Neural progenitor cell (in vitro differentiated cells): ENCODE data around the gene RUFY4. TPM values are rescaled to one million over a fixed set of nuclear protein-coding genes. Genes with fewer than 3 reads are reported as not detected.

Experiments used
- DNase-seq: peaks from one replicate; pipeline ENCODE4 v3.0.0-alpha.2; 2016; ENCODE audit warnings: low spot score
- H2AFZ ChIP-seq: fragments of 200-600 bp; sonication (generic); replicated peaks from 2 replicates; pipeline ENCODE4 v1.6.1; 2016; ENCODE audit warnings: antibody characterized with exemption
- H3F3A ChIP-seq: fragments of 200-600 bp; sonication (generic); 2 replicates; pipeline ENCODE4 v1.6.1; 2016; ENCODE audit warnings: antibody characterized with exemption, low read depth
- H3K27ac ChIP-seq: fragments of 200-600 bp; sonication (generic); 2 replicates; pipeline ENCODE4 v1.5.1; 2016; ENCODE audit warnings: mild to moderate bottlenecking
- H3K27me3 ChIP-seq: fragments of 200-600 bp; sonication (generic); 2 replicates; pipeline ENCODE4 v1.6.1; 2016; ENCODE audit warnings: mild to moderate bottlenecking, moderate library complexity
- H3K36me3 ChIP-seq: fragments of 200-600 bp; sonication (generic); 2 replicates; pipeline ENCODE4 v1.5.1; 2016
- H3K4me1 ChIP-seq: fragments of 200-600 bp; sonication (generic); 2 replicates; pipeline ENCODE4 v1.6.1; 2016; ENCODE audit warnings: mixed run types
- H3K4me2 ChIP-seq: fragments of 200-600 bp; sonication (generic); 2 replicates; pipeline ENCODE4 v1.6.1; 2016
- H3K4me3 ChIP-seq: fragments of 200-600 bp; sonication (generic); 2 replicates; pipeline ENCODE4 v1.5.1; 2016
- H3K79me2 ChIP-seq: fragments of 200-600 bp; sonication (generic); 2 replicates; pipeline ENCODE4 v1.6.1; 2016; ENCODE audit warnings: low read depth
- H3K9ac ChIP-seq: fragments of 200-600 bp; sonication (generic); 2 replicates; pipeline ENCODE4 v1.6.1; 2016
- H3K9me3 ChIP-seq: fragments of 200-600 bp; sonication (generic); 2 replicates; pipeline ENCODE4 v1.5.1; 2016; ENCODE audit warnings: low read depth
- H4K20me1 ChIP-seq: fragments of 200-600 bp; sonication (generic); 2 replicates; pipeline ENCODE4 v1.6.1; 2016; ENCODE audit warnings: low read depth
- H3K27ac Mint-ChIP-seq: 3 replicates; pipeline ENCODE4 v1.8.0; 2021; ENCODE audit warnings: mixed read lengths
- H3K27me3 Mint-ChIP-seq: 2 replicates; pipeline ENCODE4 v1.8.0; 2022; ENCODE audit warnings: low read depth, mild to moderate bottlenecking, inconsistent platforms, moderate library complexity, mixed read lengths; ENCODE audit not compliant: insufficient read depth
- H3K36me3 Mint-ChIP-seq: 3 replicates; pipeline ENCODE4 v1.8.0; 2021; ENCODE audit warnings: mixed read lengths
- H3K4me1 Mint-ChIP-seq: 3 replicates; pipeline ENCODE4 v1.8.0; 2021; ENCODE audit warnings: mixed read lengths
- H3K4me3 Mint-ChIP-seq: 3 replicates; pipeline ENCODE4 v1.8.0; 2021; ENCODE audit warnings: mild to moderate bottlenecking, moderate library complexity, mixed read lengths
- H3K9me3 Mint-ChIP-seq: 3 replicates; pipeline ENCODE4 v1.8.0; 2020; ENCODE audit warnings: mixed read lengths
- EZH2 ChIP-seq: fragments of 200-600 bp; sonication (generic); IDR thresholded peaks from 2 replicates; pipeline ENCODE4 v1.6.1; 2017; ENCODE audit warnings: antibody characterized with exemption, mild to moderate bottlenecking, moderate library complexity
- EZH2phosphoT487 ChIP-seq: fragments of 200-600 bp; sonication (generic); IDR thresholded peaks from 2 replicates; pipeline ENCODE4 v1.6.1; 2017; ENCODE audit warnings: antibody characterized with exemption
- total RNA-seq: library from RNA; depleted of rRNA; stranded (reverse); fragments of >200 nt; gene quantifications from 2 replicates; pipeline ENCODE4 v1.2.3, GENCODE V29; 2015; ENCODE audit warnings: low replicate concordance
- TF ChIP-seq, protein P1 (sequence below): fragments of 200-600 bp; sonication (generic); IDR thresholded peaks from 2 replicates; pipeline ENCODE4 v1.5.1; 2017; ENCODE audit warnings: antibody characterized with exemption, mild to moderate bottlenecking

Gene RUFY4
- total RNA-seq, 1 donor from 2014 or later, result not detected

GRCh38 chr2:218030409-218031195 lies 38.5 kb upstream of the RUFY4 start:
- Mint-ChIP-seq H3K36me3 (no peaks in the 10 kb centered on the region), H3K27me3 (peaks cover 12% of the 10 kb centered on the region), H3K9me3 (no peaks in the 10 kb centered on the region), H3K4me3 (no peak overlapping the region), H3K4me1 (peaks cover 12% of the 10 kb centered on the region), H3K27ac (no peak overlapping the region)
- H3K27ac ChIP-seq, result no peak overlapping the region
- no peak overlapping the region for H2AFZ ChIP-seq
- H4K20me1 ChIP-seq, result no peaks in the 10 kb centered on the region
- H3K27me3 ChIP-seq, result peaks cover 38% of the 10 kb centered on the region
- TF ChIP-seq, protein P1, sequence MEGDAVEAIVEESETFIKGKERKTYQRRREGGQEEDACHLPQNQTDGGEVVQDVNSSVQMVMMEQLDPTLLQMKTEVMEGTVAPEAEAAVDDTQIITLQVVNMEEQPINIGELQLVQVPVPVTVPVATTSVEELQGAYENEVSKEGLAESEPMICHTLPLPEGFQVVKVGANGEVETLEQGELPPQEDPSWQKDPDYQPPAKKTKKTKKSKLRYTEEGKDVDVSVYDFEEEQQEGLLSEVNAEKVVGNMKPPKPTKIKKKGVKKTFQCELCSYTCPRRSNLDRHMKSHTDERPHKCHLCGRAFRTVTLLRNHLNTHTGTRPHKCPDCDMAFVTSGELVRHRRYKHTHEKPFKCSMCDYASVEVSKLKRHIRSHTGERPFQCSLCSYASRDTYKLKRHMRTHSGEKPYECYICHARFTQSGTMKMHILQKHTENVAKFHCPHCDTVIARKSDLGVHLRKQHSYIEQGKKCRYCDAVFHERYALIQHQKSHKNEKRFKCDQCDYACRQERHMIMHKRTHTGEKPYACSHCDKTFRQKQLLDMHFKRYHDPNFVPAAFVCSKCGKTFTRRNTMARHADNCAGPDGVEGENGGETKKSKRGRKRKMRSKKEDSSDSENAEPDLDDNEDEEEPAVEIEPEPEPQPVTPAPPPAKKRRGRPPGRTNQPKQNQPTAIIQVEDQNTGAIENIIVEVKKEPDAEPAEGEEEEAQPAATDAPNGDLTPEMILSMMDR, result no peak
- TF ChIP-seq EZH2phosphoT487 (no peak), EZH2 (no peak)
- no peaks in the 10 kb centered on the region for H3K9me3 ChIP-seq
- DNase-seq, result no peak
- no peaks in the 10 kb centered on the region for H3K79me2 ChIP-seq
- no peak overlapping the region for H3K9ac ChIP-seq
- peaks cover 18% of the 10 kb centered on the region for H3K4me1 ChIP-seq
- H3F3A ChIP-seq, result peaks cover 1% of the 10 kb centered on the region
- H3K4me2 ChIP-seq, result no peak overlapping the region
- no peaks in the 10 kb centered on the region for H3K36me3 ChIP-seq
- no peak overlapping the region for H3K4me3 ChIP-seq

DNA sequence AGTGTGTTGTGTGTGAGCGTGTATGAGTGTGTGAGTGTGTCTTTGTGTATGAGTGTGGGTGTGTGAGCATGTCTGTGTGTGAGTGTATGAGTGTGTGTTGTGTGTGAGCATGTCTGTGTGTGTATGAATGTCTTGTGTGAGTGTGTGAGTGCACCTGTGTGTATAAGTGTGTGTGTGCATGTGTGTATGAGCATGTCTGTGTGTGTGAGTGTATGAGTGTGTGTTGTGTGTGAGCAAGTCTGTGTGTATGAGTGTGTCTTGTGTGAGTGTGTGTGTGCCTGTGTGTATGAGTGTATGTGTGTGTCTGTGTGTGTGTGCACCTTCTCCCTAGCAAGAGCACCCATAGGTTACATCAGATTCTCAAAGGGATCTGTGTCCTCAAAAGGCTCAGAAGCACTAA lies 37.8 kb upstream of the RUFY4 start:
- peaks cover 12% of the 10 kb centered on the region for H3K4me1 ChIP-seq
- H3K4me2 ChIP-seq, result no peak overlapping the region
- Mint-ChIP-seq H3K36me3 (no peaks in the 10 kb centered on the region), H3K4me3 (no peak overlapping the region), H3K9me3 (no peaks in the 10 kb centered on the region), H3K27ac (no peak overlapping the region), H3K27me3 (peaks cover 12% of the 10 kb centered on the region), H3K4me1 (peaks cover 7% of the 10 kb centered on the region)
- H3K27ac ChIP-seq, result no peak overlapping the region
- H4K20me1 ChIP-seq, result no peaks in the 10 kb centered on the region
- H3F3A ChIP-seq, result no peaks in the 10 kb centered on the region
- H3K36me3 ChIP-seq, result no peaks in the 10 kb centered on the region
- no peak overlapping the region for H3K9ac ChIP-seq
- H3K27me3 ChIP-seq, result peaks cover 41% of the 10 kb centered on the region
- H3K79me2 ChIP-seq, result no peaks in the 10 kb centered on the region
- no peak overlapping the region for H3K4me3 ChIP-seq
- DNase-seq, result no peak
- TF ChIP-seq, protein P1, result no peak
- no peak for TF ChIP-seq EZH2
- no peak for TF ChIP-seq EZH2phosphoT487
- H2AFZ ChIP-seq, result no peak overlapping the region
- no peaks in the 10 kb centered on the region for H3K9me3 ChIP-seq

GRCh38 chr2:218031771-218032257 lies 37.2 kb upstream of the RUFY4 start:
- no peaks in the 10 kb centered on the region for H3K36me3 Mint-ChIP-seq
- H3K27me3 Mint-ChIP-seq, result peaks cover 12% of the 10 kb centered on the region
- no peak overlapping the region for H3K4me3 Mint-ChIP-seq
- Histone ChIP-seq H3K4me2 (no peak overlapping the region), H3F3A (no peaks in the 10 kb centered on the region), H3K36me3 (no peaks in the 10 kb centered on the region), H3K4me3 (no peak overlapping the region), H3K9me3 (no peaks in the 10 kb centered on the region), H3K27ac (no peak overlapping the region), H3K27me3 (peaks cover 46% of the 10 kb centered on the region), H2AFZ (no peak overlapping the region), H3K9ac (no peak overlapping the region), H3K79me2 (no peaks in the 10 kb centered on the region), H4K20me1 (no peaks in the 10 kb centered on the region), H3K4me1 (peaks cover 12% of the 10 kb centered on the region)
- no peaks in the 10 kb centered on the region for H3K9me3 Mint-ChIP-seq
- H3K27ac Mint-ChIP-seq, result no peak overlapping the region
- peak; percentile 1 for DNase-seq
- peaks cover 7% of the 10 kb centered on the region for H3K4me1 Mint-ChIP-seq
- TF ChIP-seq EZH2, result no peak
- TF ChIP-seq, protein P1, result no peak
- TF ChIP-seq EZH2phosphoT487, result no peak
